ENCODE results near the gene KCNK4.

Gene KCNK4

DNA sequence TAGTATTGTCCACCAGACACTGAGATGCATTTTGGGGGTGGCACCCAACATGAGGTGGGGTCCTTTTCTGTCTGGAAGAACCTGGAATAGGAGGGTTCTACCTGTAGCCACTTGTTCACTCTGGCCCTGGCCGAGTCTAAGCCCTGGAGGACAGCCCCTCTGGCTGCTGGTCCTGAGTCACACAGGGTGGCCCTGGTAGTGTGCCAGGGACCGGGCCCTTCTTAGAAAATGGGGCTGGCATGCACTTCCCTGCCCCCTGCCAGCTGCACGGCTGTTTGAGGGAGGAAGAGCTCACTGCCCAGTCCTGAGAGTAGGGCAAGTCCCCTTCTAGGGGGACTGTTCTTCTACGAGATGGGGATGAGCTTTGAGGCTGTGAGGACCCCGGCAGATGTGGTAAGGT, 37.6 kb upstream of the KCNK4 start:
- DNase-seq = no peak

DNA sequence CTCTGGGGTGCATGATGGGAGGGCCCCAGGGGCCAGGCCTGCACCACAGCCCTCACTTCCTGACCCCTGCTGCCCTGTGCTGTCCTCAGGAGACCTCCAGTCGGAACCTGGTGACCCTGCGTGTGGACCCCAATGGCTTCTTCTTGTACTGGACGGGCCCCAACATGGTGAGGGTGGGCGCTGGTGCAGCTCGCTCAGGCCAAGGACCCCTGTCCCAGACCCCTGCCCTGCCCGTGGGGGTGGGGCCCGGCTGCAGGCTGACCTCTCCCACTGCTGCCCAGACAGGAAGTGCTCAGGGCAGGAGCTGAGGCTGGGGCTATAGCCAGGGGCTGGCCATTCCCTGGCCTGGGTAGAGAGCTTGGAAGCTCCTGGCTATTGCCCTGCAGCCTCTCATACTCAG, 36.8 kb upstream of the KCNK4 start:
- no peak for DNase-seq

DNA sequence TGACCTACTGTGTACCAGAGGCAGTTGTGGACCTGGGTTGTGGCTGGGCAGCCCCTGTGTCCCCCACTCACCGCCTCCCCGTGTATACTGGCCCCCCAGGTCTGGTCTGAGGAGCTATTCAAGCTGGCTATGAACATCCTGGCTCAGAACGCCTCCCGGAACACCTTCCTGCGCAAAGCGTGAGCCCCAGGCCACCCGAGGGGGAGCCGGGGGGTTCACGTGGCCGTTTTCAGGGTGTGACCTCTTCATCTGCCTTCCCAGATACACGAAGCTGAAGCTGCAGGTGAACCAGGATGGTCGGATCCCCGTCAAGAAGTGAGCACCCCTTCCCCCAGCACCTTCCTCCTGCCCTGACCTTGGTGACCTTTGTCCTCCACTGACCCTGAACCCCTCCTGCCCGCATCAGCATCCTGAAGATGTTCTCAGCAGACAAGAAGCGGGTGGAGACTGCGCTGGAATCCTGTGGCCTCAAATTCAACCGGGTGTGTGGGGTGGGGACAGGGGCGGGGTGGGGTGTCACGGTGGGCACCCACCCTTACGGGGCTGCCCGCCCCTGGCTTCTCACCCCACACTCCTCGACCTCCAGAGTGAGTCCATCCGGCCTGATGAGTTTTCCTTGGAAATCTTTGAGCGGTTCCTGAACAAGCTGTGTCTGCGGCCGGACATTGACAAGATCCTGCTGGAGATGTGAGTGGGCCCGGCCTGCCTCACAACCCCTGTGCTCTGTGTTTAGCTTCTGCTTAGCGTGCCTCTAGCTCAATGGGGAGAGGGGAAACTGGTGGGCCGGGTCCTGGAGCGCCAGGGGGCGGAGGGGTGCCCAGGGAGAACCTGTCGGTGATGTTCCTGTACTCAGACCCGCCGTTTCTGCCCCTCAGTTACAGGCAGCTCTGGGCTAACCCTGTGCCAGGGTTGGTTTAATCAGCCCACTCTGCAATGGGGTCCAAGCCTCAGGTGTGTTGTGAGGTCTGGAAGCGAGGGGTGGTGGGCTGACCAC, 35.7 kb upstream of the KCNK4 start:
- DNase-seq = no peak

- no peak for DNase-seq
Measured at GRCh38 chr11:64256300-64256699, 34.8 kb upstream of the KCNK4 start.

DNA sequence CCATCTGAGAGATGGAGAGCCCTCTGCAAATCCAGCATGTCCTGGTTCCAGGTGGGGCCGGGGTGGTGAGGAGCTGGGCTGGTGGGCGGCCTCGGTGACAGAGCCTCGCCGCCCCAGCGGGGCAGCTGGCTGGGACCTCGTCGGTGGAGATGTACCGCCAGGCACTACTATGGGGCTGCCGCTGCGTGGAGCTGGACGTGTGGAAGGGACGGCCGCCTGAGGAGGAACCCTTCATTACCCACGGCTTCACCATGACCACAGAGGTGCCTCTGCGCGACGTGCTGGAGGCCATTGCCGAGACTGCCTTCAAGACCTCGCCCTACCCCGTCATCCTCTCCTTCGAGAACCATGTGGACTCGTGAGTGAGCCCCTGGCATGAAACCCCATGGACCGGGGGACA, 32.7 kb upstream of the KCNK4 start:
- no peak for DNase-seq

DNA sequence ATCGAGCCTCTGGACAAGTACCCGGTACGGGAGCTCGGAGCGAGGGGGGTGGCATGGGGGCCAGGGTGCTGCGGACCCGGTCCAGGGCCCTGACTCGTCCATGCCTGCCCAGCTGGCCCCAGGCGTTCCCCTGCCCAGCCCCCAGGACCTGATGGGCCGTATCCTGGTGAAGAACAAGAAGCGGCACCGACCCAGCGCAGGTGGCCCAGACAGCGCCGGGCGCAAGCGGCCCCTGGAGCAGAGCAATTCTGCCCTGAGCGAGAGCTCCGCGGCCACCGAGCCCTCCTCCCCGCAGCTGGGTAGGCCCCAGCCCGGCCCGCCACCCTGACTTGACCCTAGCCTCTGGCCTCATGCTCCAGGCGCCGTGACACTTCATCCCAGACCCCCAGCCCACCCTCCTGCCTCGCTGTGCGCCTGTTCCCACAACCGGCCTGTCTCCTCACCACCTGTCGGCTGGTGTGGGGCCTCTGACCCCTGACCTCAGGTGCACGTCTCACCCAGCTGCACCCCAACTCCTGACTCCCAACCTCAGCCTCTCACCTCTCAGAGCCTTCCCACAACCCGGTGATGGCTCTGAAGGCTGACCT, 32.1 kb upstream of the KCNK4 start:
- no peak for DNase-seq

DNA sequence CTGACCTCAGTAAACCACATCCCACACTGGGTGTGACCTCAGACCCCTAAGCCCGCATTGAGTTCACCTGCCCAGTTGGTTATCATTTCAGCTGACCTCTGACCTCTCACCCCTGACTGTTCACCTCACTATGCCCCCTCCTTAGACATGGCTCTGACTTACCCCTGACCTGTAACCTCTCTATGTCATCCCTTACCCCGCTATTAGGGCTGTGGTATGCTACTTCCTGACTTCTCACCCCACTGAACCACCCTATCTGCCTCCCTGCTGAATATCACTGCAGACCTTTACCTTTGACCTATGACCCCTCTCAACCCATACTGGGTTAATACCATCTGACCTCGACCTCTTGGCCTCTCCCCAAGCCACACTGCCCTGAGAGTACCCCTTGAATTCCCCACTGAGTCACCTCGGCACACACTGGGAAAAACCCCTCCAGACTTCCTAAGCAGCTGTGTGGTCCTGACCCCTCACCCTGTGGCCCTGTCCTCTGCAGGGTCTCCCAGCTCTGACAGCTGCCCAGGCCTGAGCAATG, 31.5 kb upstream of the KCNK4 start:
- no peak for DNase-seq

DNA sequence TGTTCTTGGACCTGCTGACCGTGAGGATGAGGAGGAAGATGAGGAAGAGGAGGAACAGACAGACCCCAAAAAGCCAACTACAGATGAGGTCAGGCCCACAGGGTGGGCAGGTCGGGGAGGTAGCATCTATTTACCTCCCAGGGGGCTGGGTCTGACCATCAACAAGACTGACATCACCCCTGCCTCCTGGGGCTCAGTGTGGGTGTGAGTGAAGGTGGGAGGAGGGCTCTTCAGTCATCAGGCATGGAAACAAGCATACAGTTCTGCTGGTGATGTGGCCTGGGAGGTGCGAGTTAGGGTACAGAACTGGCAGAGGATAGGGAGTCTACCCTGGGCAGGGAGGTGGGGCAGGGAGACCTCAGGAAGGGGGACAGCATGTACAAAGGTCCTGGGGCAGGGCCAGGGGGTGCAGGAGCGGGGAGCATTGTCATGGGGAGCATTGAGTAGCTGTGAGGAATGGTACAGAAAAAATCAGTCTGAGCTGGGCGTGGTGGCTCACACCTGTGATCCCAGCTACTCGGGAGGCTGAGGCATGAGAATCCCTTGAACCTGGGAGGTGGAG, 30.9 kb upstream of the KCNK4 start:
- no peak for DNase-seq

- no peak for DNase-seq
Measured at GRCh38 chr11:64261556-64262080, 29.5 kb upstream of the KCNK4 start.

- no peak for DNase-seq
Measured at GRCh38 chr11:64262271-64263002, 28.7 kb upstream of the KCNK4 start.

DNA sequence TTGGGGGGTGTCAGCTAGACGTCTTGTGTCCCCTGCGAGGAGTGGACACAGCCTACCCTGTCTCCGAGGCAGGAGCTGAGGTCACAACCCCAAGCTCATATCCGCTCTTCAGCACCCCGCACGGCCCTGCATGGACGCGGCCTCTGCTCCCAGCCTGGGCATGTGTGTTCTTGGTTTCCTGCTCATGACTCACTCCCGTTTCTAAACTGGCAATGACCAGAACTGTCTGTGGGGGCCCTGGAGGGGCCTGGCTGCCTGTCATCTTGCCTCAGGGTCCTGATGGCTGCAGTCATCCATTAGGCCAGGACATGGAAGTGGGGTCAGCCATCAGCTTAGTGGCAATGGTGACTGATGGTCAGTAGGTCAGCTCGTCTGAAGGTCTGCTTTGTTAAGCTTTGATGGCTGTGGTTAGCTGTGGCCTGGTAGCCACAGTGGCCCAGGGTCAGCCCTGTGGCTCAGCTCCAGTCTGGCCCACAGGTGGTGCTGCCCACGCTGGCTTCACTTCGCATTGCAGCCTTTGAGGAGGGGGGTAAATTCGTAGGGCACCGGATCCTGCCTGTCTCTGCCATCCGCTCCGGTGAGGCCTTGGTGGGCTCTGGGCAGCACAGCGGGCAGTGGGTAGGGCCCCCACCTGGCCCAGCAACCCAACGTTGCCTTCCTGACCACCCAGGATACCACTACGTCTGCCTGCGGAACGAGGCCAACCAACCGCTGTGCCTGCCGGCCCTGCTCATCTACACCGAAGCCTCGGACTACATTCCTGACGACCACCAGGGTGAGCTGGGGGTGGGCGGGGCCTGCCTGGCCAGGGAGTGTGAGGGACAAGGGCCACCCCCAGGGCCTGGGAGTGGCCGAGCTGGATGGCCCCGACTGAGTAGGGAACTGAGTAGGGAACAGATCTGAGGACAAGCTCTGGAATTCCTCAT, 27.8 kb upstream of the KCNK4 start:
- no peak for DNase-seq

GRCh38 chr11:64263947-64264317, 27.2 kb upstream of the KCNK4 start:
- DNase-seq = no peak

- DNase-seq = no peak
Measured at GRCh38 chr11:64264371-64264852, 26.7 kb upstream of the KCNK4 start.

GRCh38 chr11:64265176-64266160, 25.6 kb upstream of the KCNK4 start:
- no peak for DNase-seq

DNA sequence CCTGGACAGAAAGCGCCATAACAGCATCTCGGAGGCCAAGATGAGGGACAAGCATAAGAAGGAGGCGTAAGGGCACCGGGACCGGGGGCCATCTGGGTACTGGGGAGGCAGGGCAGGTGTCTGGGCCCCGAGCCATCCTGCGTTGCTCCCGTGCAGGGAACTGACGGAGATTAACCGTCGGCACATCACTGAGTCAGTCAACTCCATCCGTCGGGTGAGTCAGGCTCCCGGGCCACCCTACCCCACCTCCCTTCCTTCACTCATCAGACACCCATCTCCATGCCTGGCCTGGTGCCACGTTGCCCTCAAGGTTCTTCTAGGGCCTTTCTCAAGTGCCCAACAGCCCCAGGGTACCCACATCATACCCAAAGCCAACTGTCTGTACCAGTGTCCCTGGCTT, 24.8 kb upstream of the KCNK4 start:
- DNase-seq = no peak

GRCh38 chr11:64267207-64267945, 23.7 kb upstream of the KCNK4 start:
- no peak for DNase-seq

DNA sequence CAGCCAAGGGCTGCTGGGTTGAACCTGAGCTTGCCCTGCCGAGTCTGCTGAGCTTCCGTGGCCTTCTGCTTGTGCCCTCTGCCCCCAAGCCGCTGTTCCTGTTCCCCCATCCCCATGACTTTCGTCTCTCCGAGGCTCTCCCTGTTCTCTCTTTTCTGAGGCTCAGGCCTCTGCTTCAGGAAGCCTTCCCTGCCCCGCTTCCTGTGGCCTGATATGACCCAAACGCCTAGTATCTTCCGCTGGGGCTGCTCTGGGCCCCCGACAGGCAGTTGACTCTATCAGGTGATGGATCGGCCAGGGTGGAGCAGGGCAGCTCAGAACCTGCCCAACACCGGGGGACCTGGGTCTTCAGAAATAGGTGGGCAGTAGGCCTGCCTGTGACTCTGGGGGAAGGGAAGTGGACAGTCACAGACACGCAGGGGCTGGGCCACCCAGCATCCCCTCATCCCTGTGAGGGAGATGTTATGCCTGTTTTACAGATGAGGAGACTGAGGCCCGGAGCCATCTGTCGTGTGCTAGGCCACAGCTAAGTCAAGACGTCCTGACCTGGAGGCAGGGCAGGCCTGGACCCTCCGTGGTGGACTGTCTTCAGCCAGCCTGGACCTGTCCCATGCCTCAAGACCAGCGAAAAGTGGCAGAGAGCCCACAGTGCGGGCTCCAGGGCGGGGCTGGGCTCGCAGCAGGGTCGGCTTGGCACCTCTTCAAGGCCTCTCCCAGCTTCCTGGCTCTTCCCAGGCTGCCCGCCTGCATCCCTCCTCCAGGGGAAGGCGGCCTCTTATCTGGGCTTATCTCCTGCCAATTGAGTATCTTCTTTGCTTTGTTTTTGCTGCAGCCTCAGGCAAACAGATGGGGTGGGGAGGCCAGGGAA, 22.8 kb upstream of the KCNK4 start:
- no peak for DNase-seq

GRCh38 chr11:64268893-64269539, 22.1 kb upstream of the KCNK4 start:
- DNase-seq = no peak
